Measurements from ENCODE around the gene BCKDHB. TPM values are rescaled to one million over a fixed set of nuclear protein-coding genes. Genes with fewer than 3 reads are reported as not detected.
"Not testable (repeated sequence)": the region's sequence is repeated elsewhere in the genome, so short reads cannot be mapped to it uniquely, and the experiment has no call there.

Gene BCKDHB
- total and polyA plus RNA-seq, 4 donors: 11.7 to 19.9 (median 16.5) TPM

DNA sequence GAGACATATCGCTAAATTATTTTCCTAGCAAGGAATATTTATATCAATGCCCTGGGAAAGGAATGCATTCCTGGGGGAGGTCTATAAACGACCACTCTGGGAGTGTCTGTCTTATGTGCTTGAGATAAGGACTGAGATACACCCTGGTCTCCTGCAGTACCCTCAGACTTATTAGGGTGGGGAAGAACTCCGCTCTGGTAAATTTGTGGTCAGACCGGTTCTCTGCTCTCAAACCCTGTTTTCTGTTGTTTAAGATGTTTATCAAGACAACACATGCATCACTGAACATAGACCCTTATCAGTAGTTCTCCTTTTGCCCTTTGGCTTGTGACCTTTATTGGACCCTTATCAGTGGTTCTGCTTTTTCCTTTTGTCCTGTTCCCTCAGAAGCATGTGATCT is 188.1 kb downstream of the BCKDHB start:
- 89 to 92% methylated on average over 4 of the region's 4 CpGs for WGBS, 2 donors
- H3K4me3 ChIP-seq (ENCODE audit: low read length in 2 of 2); H3K27ac ChIP-seq (ENCODE audit: low read depth in 1 of 2, low read length in 2 of 2): not testable (repeated sequence)

DNA sequence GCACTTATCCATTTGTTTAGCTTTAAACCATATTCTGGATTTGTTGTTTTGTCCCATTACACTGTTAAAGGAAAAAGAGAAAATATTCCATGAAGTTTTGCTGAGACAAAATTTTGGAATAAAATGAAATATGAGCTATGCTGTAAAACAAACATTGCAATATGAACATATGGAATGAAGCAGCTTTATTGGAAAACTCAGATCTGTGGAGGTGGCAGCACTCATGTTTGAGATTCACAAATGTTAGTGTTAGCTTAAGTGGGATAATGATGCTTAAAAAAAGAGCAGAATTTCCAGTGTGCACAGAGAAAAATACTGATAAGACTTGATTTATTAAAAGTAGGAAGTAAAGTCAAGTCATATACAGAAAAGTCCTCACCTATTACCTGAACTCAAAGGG is 196.2 kb downstream of the BCKDHB start:
- Histone ChIP-seq H3K9me3 (ENCODE audit: control insufficient read depth, low read length) (no peaks in the 10 kb centered on the region), H3K4me1 (ENCODE audit: control insufficient read depth in 1 of 2, insufficient read depth in 2 of 2, low read length in 2 of 2) (no peaks in the 10 kb centered on the region), H3K27me3 (ENCODE audit: control insufficient read depth in 1 of 2, insufficient read depth in 2 of 2, low read length in 1 of 2) (no peaks in the 10 kb centered on the region), H3K36me3 (ENCODE audit: control insufficient read depth in 1 of 2, insufficient read depth in 2 of 2, low read length in 1 of 2) (no peaks in the 10 kb centered on the region), H3K27ac (ENCODE audit: low read depth in 1 of 2, low read length in 2 of 2) (no peak overlapping the region), H3K4me3 (ENCODE audit: low read length in 2 of 2) (no peak overlapping the region)
- intact Hi-C loops (cut with DNase I): no loop called here
- DNase-seq: no peak
- no peak for ATAC-seq (ENCODE audit: low FRiP score)

More for the DNA sequence above, 188.1 kb downstream of the BCKDHB start:
- DNase-seq; H3K4me1 ChIP-seq (ENCODE audit: control insufficient read depth in 1 of 2, insufficient read depth in 2 of 2, low read length in 2 of 2); H3K9me3 ChIP-seq (ENCODE audit: control insufficient read depth, low read length); intact Hi-C loops (cut with DNase I); H3K36me3 ChIP-seq (ENCODE audit: control insufficient read depth in 1 of 2, insufficient read depth in 2 of 2, low read length in 1 of 2); ATAC-seq (ENCODE audit: low FRiP score); H3K27me3 ChIP-seq (ENCODE audit: control insufficient read depth in 1 of 2, insufficient read depth in 2 of 2, low read length in 1 of 2): not testable (repeated sequence)

GRCh38 chr6:80304014-80304413 is 197.5 kb downstream of the BCKDHB start:
- H3K4me3 ChIP-seq (ENCODE audit: low read length in 2 of 2): no peak overlapping the region
- WGBS, 2 donors: 0 to 41% methylated on average over 1 of the region's 1 CpG
- H3K27ac ChIP-seq (ENCODE audit: low read depth in 1 of 2, low read length in 2 of 2): no peak overlapping the region
- ATAC-seq (ENCODE audit: low FRiP score): no peak
- H3K36me3 ChIP-seq (ENCODE audit: control insufficient read depth in 1 of 2, insufficient read depth in 2 of 2, low read length in 1 of 2): no peaks in the 10 kb centered on the region
- intact Hi-C loops (cut with DNase I): no loop called here
- H3K4me1 ChIP-seq (ENCODE audit: control insufficient read depth in 1 of 2, insufficient read depth in 2 of 2, low read length in 2 of 2): no peaks in the 10 kb centered on the region
- no peaks in the 10 kb centered on the region for H3K9me3 ChIP-seq (ENCODE audit: control insufficient read depth, low read length)
- no peaks in the 10 kb centered on the region for H3K27me3 ChIP-seq (ENCODE audit: control insufficient read depth in 1 of 2, insufficient read depth in 2 of 2, low read length in 1 of 2)
- DNase-seq: no peak

DNA sequence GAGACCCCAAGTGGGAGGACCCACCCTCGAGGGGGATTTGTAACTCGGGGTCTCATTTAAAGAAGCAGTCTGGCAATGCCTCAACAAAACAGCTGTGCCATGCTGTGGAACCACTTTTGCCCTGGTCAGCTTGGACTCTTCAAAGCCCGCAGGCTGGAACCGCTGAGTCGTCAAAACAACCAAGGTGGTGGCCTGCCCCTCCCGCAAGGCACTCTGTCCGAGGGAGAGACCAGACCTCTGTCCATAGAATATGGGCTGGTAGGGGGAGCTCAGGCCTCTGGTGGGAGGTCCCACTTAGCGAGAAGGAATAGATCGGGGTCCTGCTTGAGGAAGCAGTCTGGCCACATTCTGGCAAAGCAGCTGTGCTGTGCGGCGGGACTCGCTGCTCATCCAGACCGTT is 208.1 kb downstream of the BCKDHB start:
- Histone ChIP-seq H3K4me1 (ENCODE audit: control insufficient read depth in 1 of 2, insufficient read depth in 2 of 2, low read length in 2 of 2) (no peaks in the 10 kb centered on the region), H3K27me3 (ENCODE audit: control insufficient read depth in 1 of 2, insufficient read depth in 2 of 2, low read length in 1 of 2) (no peaks in the 10 kb centered on the region), H3K9me3 (ENCODE audit: control insufficient read depth, low read length) (no peaks in the 10 kb centered on the region), H3K36me3 (ENCODE audit: control insufficient read depth in 1 of 2, insufficient read depth in 2 of 2, low read length in 1 of 2) (no peaks in the 10 kb centered on the region), H3K4me3 (ENCODE audit: low read length in 2 of 2) (no peak overlapping the region), H3K27ac (ENCODE audit: low read depth in 1 of 2, low read length in 2 of 2) (no peak overlapping the region)
- intact Hi-C loops (cut with DNase I): no loop called here
- no peak for DNase-seq
- 97% methylated on average over 13 of the region's 13 CpGs for WGBS, 2 donors
- ATAC-seq (ENCODE audit: low FRiP score): no peak

DNA sequence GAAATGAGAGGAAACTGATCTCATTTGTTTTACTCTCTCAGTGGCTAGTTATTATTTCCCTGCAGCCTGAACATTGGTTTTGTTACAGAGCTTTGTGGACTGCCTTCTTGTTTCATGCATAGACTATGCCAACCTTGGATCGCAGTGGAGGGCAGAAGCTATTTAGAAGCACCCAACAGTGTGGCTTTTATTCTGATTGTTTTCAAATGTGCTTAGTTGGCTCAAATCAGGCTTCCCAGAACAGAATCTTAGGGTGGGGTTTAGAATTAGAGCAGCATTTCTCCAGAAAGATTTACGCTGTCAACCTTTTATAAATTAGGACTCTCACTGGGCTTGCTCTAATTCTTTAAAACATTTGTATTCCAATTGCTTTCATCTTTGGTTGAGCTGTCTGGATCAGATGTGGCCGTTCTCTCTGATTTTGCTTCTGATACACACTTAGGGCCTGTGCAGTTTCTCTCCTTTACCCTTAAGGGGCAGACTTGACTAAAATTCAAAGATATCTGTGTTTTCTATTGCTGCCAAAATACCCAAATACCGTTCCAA is 210.3 kb downstream of the BCKDHB start:
- Histone ChIP-seq H3K36me3 (ENCODE audit: control insufficient read depth in 1 of 2, insufficient read depth in 2 of 2, low read length in 1 of 2) (no peaks in the 10 kb centered on the region), H3K27ac (ENCODE audit: low read depth in 1 of 2, low read length in 2 of 2) (no peak overlapping the region), H3K4me1 (ENCODE audit: control insufficient read depth in 1 of 2, insufficient read depth in 2 of 2, low read length in 2 of 2) (no peaks in the 10 kb centered on the region), H3K9me3 (ENCODE audit: control insufficient read depth, low read length) (no peaks in the 10 kb centered on the region), H3K4me3 (ENCODE audit: low read length in 2 of 2) (no peak overlapping the region), H3K27me3 (ENCODE audit: control insufficient read depth in 1 of 2, insufficient read depth in 2 of 2, low read length in 1 of 2) (no peaks in the 10 kb centered on the region)
- 21 to 31% methylated on average over 4 of the region's 4 CpGs for WGBS, 2 donors
- ATAC-seq (ENCODE audit: low FRiP score) (peak; percentile 62), DNase-seq (no peak)
- intact Hi-C loops (cut with DNase I): no loop called here

GRCh38 chr6:80319196-80319595 is 212.7 kb downstream of the BCKDHB start:
- 12 to 32% methylated on average over 2 of the region's 2 CpGs for WGBS, 2 donors
- no peak for ATAC-seq (ENCODE audit: low FRiP score)

GRCh38 chr6:80321011-80321410 is 214.5 kb downstream of the BCKDHB start:
- no peak for ATAC-seq (ENCODE audit: low FRiP score)
- no peak overlapping the region for H3K4me3 ChIP-seq (ENCODE audit: low read length in 2 of 2)
- no peaks in the 10 kb centered on the region for H3K9me3 ChIP-seq (ENCODE audit: control insufficient read depth, low read length)
- intact Hi-C loops (cut with DNase I): no loop called here
- no peaks in the 10 kb centered on the region for H3K27me3 ChIP-seq (ENCODE audit: control insufficient read depth in 1 of 2, insufficient read depth in 2 of 2, low read length in 1 of 2)
- no peaks in the 10 kb centered on the region for H3K4me1 ChIP-seq (ENCODE audit: control insufficient read depth in 1 of 2, insufficient read depth in 2 of 2, low read length in 2 of 2)
- no peaks in the 10 kb centered on the region for H3K36me3 ChIP-seq (ENCODE audit: control insufficient read depth in 1 of 2, insufficient read depth in 2 of 2, low read length in 1 of 2)
- WGBS, 2 donors: 93 to 96% methylated on average over 2 of the region's 2 CpGs
- DNase-seq: no peak
- H3K27ac ChIP-seq (ENCODE audit: low read depth in 1 of 2, low read length in 2 of 2): no peak overlapping the region

More at GRCh38 chr6:80319196-80319595, 212.7 kb downstream of the BCKDHB start:
- no peak for DNase-seq
- H3K36me3 ChIP-seq (ENCODE audit: control insufficient read depth in 1 of 2, insufficient read depth in 2 of 2, low read length in 1 of 2): no peaks in the 10 kb centered on the region
- no peaks in the 10 kb centered on the region for H3K27me3 ChIP-seq (ENCODE audit: control insufficient read depth in 1 of 2, insufficient read depth in 2 of 2, low read length in 1 of 2)
- H3K4me1 ChIP-seq (ENCODE audit: control insufficient read depth in 1 of 2, insufficient read depth in 2 of 2, low read length in 2 of 2): no peaks in the 10 kb centered on the region
- no peaks in the 10 kb centered on the region for H3K9me3 ChIP-seq (ENCODE audit: control insufficient read depth, low read length)
- H3K27ac ChIP-seq (ENCODE audit: low read depth in 1 of 2, low read length in 2 of 2): no peak overlapping the region
- intact Hi-C loops (cut with DNase I): no loop called here
- H3K4me3 ChIP-seq (ENCODE audit: low read length in 2 of 2): no peak overlapping the region

- 26 to 27% methylated on average over 3 of the region's 3 CpGs for WGBS, 2 donors
These were observed 219.3 kb downstream of the BCKDHB start for GRCh38 chr6:80325742-80326141.

GRCh38 chr6:80328652-80329051 is 222.2 kb downstream of the BCKDHB start:
- Histone ChIP-seq H3K27ac (ENCODE audit: low read depth in 1 of 2, low read length in 2 of 2) (no peak overlapping the region), H3K4me3 (ENCODE audit: low read length in 2 of 2) (no peak overlapping the region), H3K4me1 (ENCODE audit: control insufficient read depth in 1 of 2, insufficient read depth in 2 of 2, low read length in 2 of 2) (no peaks in the 10 kb centered on the region), H3K27me3 (ENCODE audit: control insufficient read depth in 1 of 2, insufficient read depth in 2 of 2, low read length in 1 of 2) (no peaks in the 10 kb centered on the region), H3K9me3 (ENCODE audit: control insufficient read depth, low read length) (no peaks in the 10 kb centered on the region), H3K36me3 (ENCODE audit: control insufficient read depth in 1 of 2, insufficient read depth in 2 of 2, low read length in 1 of 2) (no peaks in the 10 kb centered on the region)
- WGBS, 2 donors: 17 to 22% methylated on average over 1 of the region's 1 CpG
- ATAC-seq (ENCODE audit: low FRiP score): no peak
- intact Hi-C loops (cut with DNase I): no loop called here
- DNase-seq: no peak

More at GRCh38 chr6:80325742-80326141, 219.3 kb downstream of the BCKDHB start:
- Histone ChIP-seq H3K27ac (ENCODE audit: low read depth in 1 of 2, low read length in 2 of 2) (no peak overlapping the region), H3K27me3 (ENCODE audit: control insufficient read depth in 1 of 2, insufficient read depth in 2 of 2, low read length in 1 of 2) (no peaks in the 10 kb centered on the region), H3K36me3 (ENCODE audit: control insufficient read depth in 1 of 2, insufficient read depth in 2 of 2, low read length in 1 of 2) (no peaks in the 10 kb centered on the region), H3K4me1 (ENCODE audit: control insufficient read depth in 1 of 2, insufficient read depth in 2 of 2, low read length in 2 of 2) (no peaks in the 10 kb centered on the region), H3K9me3 (ENCODE audit: control insufficient read depth, low read length) (no peaks in the 10 kb centered on the region), H3K4me3 (ENCODE audit: low read length in 2 of 2) (no peak overlapping the region)
- intact Hi-C loops (cut with DNase I): no loop called here
- no peak for DNase-seq
- ATAC-seq (ENCODE audit: low FRiP score): no peak
